ENCODE measurements around the gene TBC1D22B.
A peak's percentile ranks its signal among the peaks of the same experiment; 100 is the strongest.

TBC1D22B gene

DNA sequence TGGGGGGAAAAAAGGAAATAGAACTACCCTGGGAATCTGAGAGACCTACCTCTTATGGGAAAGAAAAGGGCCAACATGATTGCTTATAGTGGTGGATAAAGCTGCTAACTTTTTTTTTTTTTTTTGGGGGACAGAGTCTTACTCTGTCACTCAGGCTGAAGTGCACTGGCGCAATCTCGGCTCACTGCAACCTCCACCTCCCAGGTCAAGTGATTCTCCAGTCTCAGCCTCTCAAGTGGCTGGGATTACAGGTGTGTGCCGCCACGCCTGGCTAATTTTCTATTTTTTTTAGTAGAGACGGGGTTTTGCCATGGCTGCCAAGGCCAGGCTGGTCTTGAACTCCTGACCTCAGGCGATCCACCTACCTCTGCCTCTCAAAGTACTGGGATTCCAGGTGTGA, 39.5 kb upstream of the TBC1D22B start:
- no peak overlapping the region for H3K4me3 ChIP-seq (ENCODE audit: low read length)
- no peaks in the 10 kb centered on the region for H4K20me1 ChIP-seq (ENCODE audit: control insufficient read depth, insufficient read depth, low read depth, low read length)
- H3K4me1 ChIP-seq (ENCODE audit: control insufficient read depth, low read length) = peaks cover 15% of the 10 kb centered on the region
- no peaks in the 10 kb centered on the region for H3K36me3 ChIP-seq (ENCODE audit: control insufficient read depth, low read length)
- peaks cover 9% of the 10 kb centered on the region for H3F3A ChIP-seq (ENCODE audit: control insufficient read depth, insufficient read depth)
- H3K4me2 ChIP-seq (ENCODE audit: low read length) = no peak overlapping the region
- H3K27me3 ChIP-seq (ENCODE audit: control insufficient read depth, low read length) = no peaks in the 10 kb centered on the region
- no peaks in the 10 kb centered on the region for H3K9me2 ChIP-seq (replicated peaks; ENCODE audit: control insufficient read depth, low read length)
- no peaks in the 10 kb centered on the region for H3K9me3 ChIP-seq (ENCODE audit: control insufficient read depth, insufficient read depth, low read length)
- H3K79me2 ChIP-seq (ENCODE audit: control insufficient read depth, low read length) = no peaks in the 10 kb centered on the region
- TF ChIP-seq CTCF (IDR thresholded peaks at IDR 0.05; ENCODE audit: low read depth, low read length, poor library complexity, severe bottlenecking) (no peak), EZH2phosphoT487 (IDR thresholded peaks at IDR 0.05; ENCODE audit: borderline replicate concordance, low read length) (no peak)
- no peak overlapping the region for H3K27ac ChIP-seq (ENCODE audit: low read depth, low read length)

- H3K4me1 ChIP-seq (ENCODE audit: control insufficient read depth, low read length) = peaks cover 15% of the 10 kb centered on the region
- no peaks in the 10 kb centered on the region for H4K20me1 ChIP-seq (ENCODE audit: control insufficient read depth, insufficient read depth, low read depth, low read length)
- no peaks in the 10 kb centered on the region for H3K9me3 ChIP-seq (ENCODE audit: control insufficient read depth, insufficient read depth, low read length)
- no peak overlapping the region for H3K27ac ChIP-seq (ENCODE audit: low read depth, low read length)
- no peak overlapping the region for H3K4me3 ChIP-seq (ENCODE audit: low read length)
- no peak overlapping the region for H3K4me2 ChIP-seq (ENCODE audit: low read length)
- no peaks in the 10 kb centered on the region for H3K79me2 ChIP-seq (ENCODE audit: control insufficient read depth, low read length)
- H3F3A ChIP-seq (ENCODE audit: control insufficient read depth, insufficient read depth) = peaks cover 9% of the 10 kb centered on the region
- H3K9me2 ChIP-seq (replicated peaks; ENCODE audit: control insufficient read depth, low read length) = no peaks in the 10 kb centered on the region
- no peaks in the 10 kb centered on the region for H3K36me3 ChIP-seq (ENCODE audit: control insufficient read depth, low read length)
- TF ChIP-seq EZH2phosphoT487 (IDR thresholded peaks at IDR 0.05; ENCODE audit: borderline replicate concordance, low read length) (no peak), CTCF (IDR thresholded peaks at IDR 0.05; ENCODE audit: low read depth, low read length, poor library complexity, severe bottlenecking) (no peak)
- no peaks in the 10 kb centered on the region for H3K27me3 ChIP-seq (ENCODE audit: control insufficient read depth, low read length)
These were observed 39.1 kb upstream of the TBC1D22B start for GRCh38 chr6:37218511-37218910.

DNA sequence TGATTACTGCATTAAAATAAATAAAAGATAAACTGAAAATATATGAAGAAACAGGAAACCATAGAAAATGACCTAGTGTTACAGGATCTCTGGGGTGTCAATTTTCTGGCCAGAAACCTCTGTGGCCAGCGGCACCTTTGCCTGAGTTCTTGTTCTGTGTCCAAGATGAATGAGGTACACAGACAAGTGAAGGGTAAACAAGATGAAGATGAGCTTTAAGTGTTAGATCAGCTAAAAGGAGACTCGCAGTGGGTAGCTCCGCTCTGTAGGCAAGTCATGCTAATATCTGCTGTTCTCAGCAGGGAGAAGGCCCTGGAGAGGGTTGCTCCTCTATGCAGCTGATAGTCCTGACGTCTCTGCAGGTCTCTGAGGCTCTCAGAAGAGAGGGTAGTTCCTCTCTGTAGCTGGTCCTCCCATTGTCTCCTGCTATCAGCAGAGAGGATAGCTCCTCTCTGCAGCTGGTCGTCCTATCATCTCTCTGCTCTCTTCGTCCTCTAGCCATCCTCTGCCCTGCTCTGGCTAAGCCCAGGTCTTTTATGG, 35.9 kb upstream of the TBC1D22B start:
- H3K36me3 ChIP-seq (ENCODE audit: control insufficient read depth, low read length) = no peaks in the 10 kb centered on the region
- no peaks in the 10 kb centered on the region for H3K79me2 ChIP-seq (ENCODE audit: control insufficient read depth, low read length)
- H3K4me3 ChIP-seq (ENCODE audit: low read length) = peak overlapping the region; percentile 71
- no peaks in the 10 kb centered on the region for H3K9me2 ChIP-seq (replicated peaks; ENCODE audit: control insufficient read depth, low read length)
- no peaks in the 10 kb centered on the region for H3K27me3 ChIP-seq (ENCODE audit: control insufficient read depth, low read length)
- peak overlapping the region; percentile 85 for H3K4me2 ChIP-seq (ENCODE audit: low read length)
- H3K4me1 ChIP-seq (ENCODE audit: control insufficient read depth, low read length) = peaks cover 15% of the 10 kb centered on the region
- no peaks in the 10 kb centered on the region for H3K9me3 ChIP-seq (ENCODE audit: control insufficient read depth, insufficient read depth, low read length)
- peaks cover 9% of the 10 kb centered on the region for H3F3A ChIP-seq (ENCODE audit: control insufficient read depth, insufficient read depth)
- TF ChIP-seq EZH2phosphoT487 (IDR thresholded peaks at IDR 0.05; ENCODE audit: borderline replicate concordance, low read length) (no peak), CTCF (IDR thresholded peaks at IDR 0.05; ENCODE audit: low read depth, low read length, poor library complexity, severe bottlenecking) (no peak)
- no peak overlapping the region for H3K27ac ChIP-seq (ENCODE audit: low read depth, low read length)
- H4K20me1 ChIP-seq (ENCODE audit: control insufficient read depth, insufficient read depth, low read depth, low read length) = no peaks in the 10 kb centered on the region

Measured in DOHH2 (cell line).